ENCODE data around the gene CRYGB.
"Not testable (repeated sequence)": the region's sequence is repeated elsewhere in the genome, so short reads cannot be mapped to it uniquely, and the experiment has no call there.

Gene CRYGB

DNA sequence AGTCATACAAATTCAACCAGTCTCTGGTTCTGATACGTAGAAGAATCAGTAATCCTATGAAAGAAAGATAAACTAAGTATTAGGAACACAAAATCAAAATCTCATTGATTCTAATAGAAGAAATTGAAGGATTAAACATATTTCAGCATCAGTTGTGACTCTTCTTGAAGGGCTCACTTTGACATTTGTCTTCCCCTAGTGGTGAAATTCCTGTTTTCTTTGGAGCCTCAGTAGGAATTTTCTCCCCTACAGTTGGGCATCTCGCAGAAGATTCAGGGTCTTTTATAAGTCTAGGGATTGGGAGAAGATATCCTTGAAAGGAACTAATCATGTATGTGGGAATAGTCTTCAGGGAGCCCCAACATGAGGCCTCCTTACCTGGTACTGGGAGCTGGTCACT is 2.8 kb upstream of the CRYGB start:
- Histone ChIP-seq H3K4me1 (ENCODE audit: insufficient read depth, low read length) (0 out of 2 replicates have a peak, but pooled peaks cover 2% of the 10 kb centered on the region), H3K27ac (ENCODE audit: low read depth, low read length) (no peak overlapping the region), H3K27me3 (ENCODE audit: insufficient read depth, low read length) (no peaks in the 10 kb centered on the region), H3K36me3 (ENCODE audit: insufficient read depth, low read length) (no peaks in the 10 kb centered on the region), H3K9ac (ENCODE audit: low read depth, low read length) (no peak overlapping the region), H3K9me3 (ENCODE audit: insufficient read depth, low read depth, low read length) (no peaks in the 10 kb centered on the region), H3K4me3 (ENCODE audit: low read length) (no peak overlapping the region)
- 61% methylated on average over 1 of the region's 2 CpGs for WGBS

GRCh38 chr2:208147759-208148158 is 1.8 kb upstream of the CRYGB start:
- H3K27me3 ChIP-seq (ENCODE audit: insufficient read depth, low read length): no peaks in the 10 kb centered on the region
- H3K9me3 ChIP-seq (ENCODE audit: insufficient read depth, low read depth, low read length): no peaks in the 10 kb centered on the region
- 79% methylated on average over 3 of the region's 3 CpGs for WGBS
- no peak overlapping the region for H3K27ac ChIP-seq (ENCODE audit: low read depth, low read length)
- H3K9ac ChIP-seq (ENCODE audit: low read depth, low read length): no peak overlapping the region
- H3K4me3 ChIP-seq (ENCODE audit: low read length): no peak overlapping the region
- no peaks in the 10 kb centered on the region for H3K36me3 ChIP-seq (ENCODE audit: insufficient read depth, low read length)
- H3K4me1 ChIP-seq (ENCODE audit: insufficient read depth, low read length): peaks cover 6% of the 10 kb centered on the region

- H3K36me3 ChIP-seq (ENCODE audit: insufficient read depth, low read length): no peaks in the 10 kb centered on the region
- peaks cover 12% of the 10 kb centered on the region for H3K4me1 ChIP-seq (ENCODE audit: insufficient read depth, low read length)
- H3K4me3 ChIP-seq (ENCODE audit: low read length): no peak overlapping the region
- H3K27ac ChIP-seq (ENCODE audit: low read depth, low read length): no peak overlapping the region
- no peaks in the 10 kb centered on the region for H3K27me3 ChIP-seq (ENCODE audit: insufficient read depth, low read length)
- no peak overlapping the region for H3K9ac ChIP-seq (ENCODE audit: low read depth, low read length)
- no peaks in the 10 kb centered on the region for H3K9me3 ChIP-seq (ENCODE audit: insufficient read depth, low read depth, low read length)
These were observed 1.1 kb upstream of the CRYGB start for GRCh38 chr2:208147008-208147407.

- H3K9me3 ChIP-seq (ENCODE audit: insufficient read depth, low read depth, low read length): peaks cover 2% of the 10 kb centered on the region; the same call in 1 of the 2 replicates
- no peak overlapping the region for H3K4me3 ChIP-seq (ENCODE audit: low read length)
- H3K27me3 ChIP-seq (ENCODE audit: insufficient read depth, low read length): no peaks in the 10 kb centered on the region
- H3K27ac ChIP-seq (ENCODE audit: low read depth, low read length): peak overlapping the region; percentile 50
- H3K9ac ChIP-seq (ENCODE audit: low read depth, low read length): peak overlapping the region; percentile 54; the same call in 1 of the 2 replicates
- H3K36me3 ChIP-seq (ENCODE audit: insufficient read depth, low read length): no peaks in the 10 kb centered on the region
- 55% methylated on average over 12 of the region's 14 CpGs for WGBS
- H3K4me1 ChIP-seq (ENCODE audit: insufficient read depth, low read length): peaks cover 12% of the 10 kb centered on the region
These were observed 2.8 kb downstream of the CRYGB start for GRCh38 chr2:208142925-208143799.

DNA sequence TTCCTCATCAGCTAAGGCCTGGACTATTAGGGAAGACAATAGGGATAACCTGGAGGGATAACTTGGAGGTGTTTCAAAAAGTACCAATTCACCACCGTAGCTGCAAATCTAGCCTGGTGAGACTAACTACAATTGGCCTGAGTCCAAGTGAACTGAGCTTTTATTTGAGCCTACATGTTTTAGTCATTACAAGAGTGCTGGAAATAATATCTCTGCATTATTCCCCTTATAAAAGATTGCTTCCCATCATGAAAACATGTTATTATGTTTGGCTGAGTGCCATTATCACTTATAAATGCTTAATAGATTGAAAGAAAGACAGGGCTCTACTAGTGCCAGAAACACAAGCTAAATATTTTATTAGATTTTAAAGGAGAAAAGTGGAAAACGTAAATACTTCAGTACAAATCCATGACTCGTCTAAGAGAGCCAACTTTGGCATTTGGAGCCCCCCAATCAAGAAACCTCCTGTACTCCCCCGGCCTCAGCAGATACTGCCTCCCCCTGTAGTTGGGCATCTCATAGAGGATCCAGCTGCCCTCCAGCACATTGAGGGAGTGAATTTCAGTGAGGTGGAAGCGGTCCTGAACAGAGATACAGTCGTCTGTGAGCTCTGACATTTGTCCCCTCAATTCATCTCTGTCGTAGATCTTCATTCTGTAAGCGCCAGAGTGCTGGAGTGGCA is 3.6 kb downstream of the CRYGB start:
- H3K9me3 ChIP-seq (ENCODE audit: insufficient read depth, low read depth, low read length): peaks cover 5% of the 10 kb centered on the region; the same call in 1 of the 2 replicates
- no peaks in the 10 kb centered on the region for H3K27me3 ChIP-seq (ENCODE audit: insufficient read depth, low read length)
- no peak overlapping the region for H3K4me3 ChIP-seq (ENCODE audit: low read length)
- 84% methylated on average over 8 of the region's 8 CpGs for WGBS
- no peaks in the 10 kb centered on the region for H3K36me3 ChIP-seq (ENCODE audit: insufficient read depth, low read length)
- H3K27ac ChIP-seq (ENCODE audit: low read depth, low read length): peak overlapping the region; percentile 25; the same call in 1 of the 2 replicates
- H3K9ac ChIP-seq (ENCODE audit: low read depth, low read length): peak overlapping the region; percentile 54; the same call in 1 of the 2 replicates
- peaks cover 12% of the 10 kb centered on the region for H3K4me1 ChIP-seq (ENCODE audit: insufficient read depth, low read length)

DNA sequence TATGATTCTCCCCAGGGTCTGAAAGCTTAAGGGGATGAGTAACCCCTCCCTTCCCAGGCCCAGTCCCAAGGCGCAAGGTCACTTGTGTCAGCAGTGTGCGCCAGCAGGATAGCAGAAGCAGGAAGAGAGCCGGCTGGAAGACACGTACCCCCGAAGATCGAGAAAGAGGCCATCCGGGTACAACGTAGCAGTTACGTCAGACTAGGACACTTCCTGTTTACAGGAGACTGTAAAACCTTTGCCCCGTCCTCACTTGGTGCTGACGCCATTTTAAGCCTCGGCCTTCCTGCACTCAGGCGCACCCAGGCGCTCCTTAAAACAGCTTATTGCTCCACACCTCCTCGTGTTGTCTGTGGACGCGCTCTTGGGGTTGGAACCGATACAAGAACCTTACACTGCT is 6.5 kb downstream of the CRYGB start:
- Histone ChIP-seq H3K4me1 (ENCODE audit: insufficient read depth, low read length) (peaks cover 10% of the 10 kb centered on the region), H3K27ac (ENCODE audit: low read depth, low read length) (no peak overlapping the region), H3K36me3 (ENCODE audit: insufficient read depth, low read length) (no peaks in the 10 kb centered on the region), H3K4me3 (ENCODE audit: low read length) (no peak overlapping the region), H3K9ac (ENCODE audit: low read depth, low read length) (no peak overlapping the region), H3K9me3 (ENCODE audit: insufficient read depth, low read depth, low read length) (peaks cover 5% of the 10 kb centered on the region; the same call in 1 of the 2 replicates), H3K27me3 (ENCODE audit: insufficient read depth, low read length) (no peaks in the 10 kb centered on the region)
- 90% methylated on average over 18 of the region's 18 CpGs for WGBS

DNA sequence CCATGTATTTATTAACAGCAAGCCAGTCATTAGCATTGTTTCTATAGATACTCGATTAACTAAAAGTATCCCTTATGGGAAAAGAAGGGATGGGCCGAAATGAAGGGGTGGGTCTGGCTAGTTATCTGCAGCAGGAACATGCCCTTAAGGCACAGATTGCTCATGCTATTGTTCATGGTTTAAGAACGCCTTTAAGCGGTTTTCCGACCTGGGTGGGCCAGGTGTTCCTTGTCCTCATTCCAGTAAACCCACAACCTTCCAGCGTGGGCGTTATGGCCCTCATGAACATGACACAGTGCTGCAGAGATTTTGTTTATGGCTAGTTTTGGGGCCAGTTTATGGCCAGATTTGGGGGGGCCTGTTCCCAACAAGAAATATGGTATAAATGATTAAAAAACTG is 7.6 kb downstream of the CRYGB start:
- not testable (repeated sequence) for H3K9ac ChIP-seq (ENCODE audit: low read depth, low read length); H3K36me3 ChIP-seq (ENCODE audit: insufficient read depth, low read length); H3K9me3 ChIP-seq (ENCODE audit: insufficient read depth, low read depth, low read length); H3K4me3 ChIP-seq (ENCODE audit: low read length); H3K27me3 ChIP-seq (ENCODE audit: insufficient read depth, low read length); H3K27ac ChIP-seq (ENCODE audit: low read depth, low read length)
- H3K4me1 ChIP-seq (ENCODE audit: insufficient read depth, low read length): peaks cover 10% of the 10 kb centered on the region
- WGBS: 94% methylated on average over 7 of the region's 7 CpGs

GRCh38 chr2:208136716-208137094 is 9.3 kb downstream of the CRYGB start:
- peaks cover 5% of the 10 kb centered on the region; the same call in 1 of the 2 replicates for H3K9me3 ChIP-seq (ENCODE audit: insufficient read depth, low read depth, low read length)
- no peaks in the 10 kb centered on the region for H3K27me3 ChIP-seq (ENCODE audit: insufficient read depth, low read length)
- no peak overlapping the region for H3K4me3 ChIP-seq (ENCODE audit: low read length)
- no peaks in the 10 kb centered on the region for H3K36me3 ChIP-seq (ENCODE audit: insufficient read depth, low read length)
- no peak overlapping the region for H3K27ac ChIP-seq (ENCODE audit: low read depth, low read length)
- H3K9ac ChIP-seq (ENCODE audit: low read depth, low read length): no peak overlapping the region
- WGBS: 93% methylated on average over 2 of the region's 2 CpGs
- H3K4me1 ChIP-seq (ENCODE audit: insufficient read depth, low read length): no peaks in the 10 kb centered on the region

- no peaks in the 10 kb centered on the region for H3K27me3 ChIP-seq (ENCODE audit: insufficient read depth, low read length)
- H3K4me3 ChIP-seq (ENCODE audit: low read length): no peak overlapping the region
- H3K4me1 ChIP-seq (ENCODE audit: insufficient read depth, low read length): no peaks in the 10 kb centered on the region
- no peaks in the 10 kb centered on the region for H3K36me3 ChIP-seq (ENCODE audit: insufficient read depth, low read length)
- peaks cover 5% of the 10 kb centered on the region; the same call in 1 of the 2 replicates for H3K9me3 ChIP-seq (ENCODE audit: insufficient read depth, low read depth, low read length)
- 97% methylated on average over 11 of the region's 11 CpGs for WGBS
- no peak overlapping the region for H3K9ac ChIP-seq (ENCODE audit: low read depth, low read length)
- H3K27ac ChIP-seq (ENCODE audit: low read depth, low read length): no peak overlapping the region
These were observed 9.9 kb downstream of the CRYGB start for GRCh38 chr2:208135794-208136715.

DNA sequence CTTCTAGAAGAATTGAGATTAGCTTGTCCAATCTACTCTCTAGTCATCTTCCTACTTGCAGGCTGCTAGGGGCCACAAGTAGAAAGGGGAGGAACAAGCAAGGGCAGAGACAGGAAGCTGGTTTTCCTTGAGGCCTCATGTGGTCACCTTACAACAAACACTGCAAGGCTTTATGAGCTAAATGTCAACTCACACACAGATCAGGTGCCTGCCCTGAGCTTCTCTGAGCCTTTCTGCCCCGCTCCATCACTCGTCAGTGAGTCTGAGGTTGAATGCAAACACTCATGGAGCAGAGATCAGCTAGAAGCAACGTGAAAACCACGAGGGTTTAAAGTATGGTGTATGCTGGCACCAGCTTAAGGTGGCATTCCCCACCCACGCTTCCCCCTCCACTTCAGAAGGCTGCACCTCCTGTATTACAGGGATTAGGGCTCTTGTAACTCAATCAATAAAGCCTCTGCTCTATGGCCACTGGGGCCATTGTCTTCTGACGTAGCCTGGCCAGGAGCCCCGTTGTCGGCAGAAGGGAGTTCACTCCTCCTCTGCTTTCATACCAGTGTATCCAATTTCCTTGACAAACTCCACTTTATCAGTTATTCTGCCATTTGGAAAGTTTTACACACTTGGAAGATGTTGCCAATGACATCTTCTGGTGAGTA is 10.9 kb downstream of the CRYGB start:
- no peak overlapping the region for H3K9ac ChIP-seq (ENCODE audit: low read depth, low read length)
- no peaks in the 10 kb centered on the region for H3K36me3 ChIP-seq (ENCODE audit: insufficient read depth, low read length)
- H3K9me3 ChIP-seq (ENCODE audit: insufficient read depth, low read depth, low read length): peaks cover 5% of the 10 kb centered on the region; the same call in 1 of the 2 replicates
- H3K4me1 ChIP-seq (ENCODE audit: insufficient read depth, low read length): 0 out of 2 replicates have a peak, but pooled peaks cover 2% of the 10 kb centered on the region
- H3K27ac ChIP-seq (ENCODE audit: low read depth, low read length): no peak overlapping the region
- 59% methylated on average over 7 of the region's 8 CpGs for WGBS
- H3K4me3 ChIP-seq (ENCODE audit: low read length): no peak overlapping the region
- no peaks in the 10 kb centered on the region for H3K27me3 ChIP-seq (ENCODE audit: insufficient read depth, low read length)
